ENCODE data around the gene FLVCR2. TPM values are rescaled to one million over a fixed set of nuclear protein-coding genes. Genes with fewer than 3 reads are reported as not detected.

Gene FLVCR2
- total RNA-seq, 1 experiment from 2014 or later, result 13.4 TPM

- ChIA-PET POLR2A (interaction anchor here (0.6 kb wide), 1 partner anchor 350 kb away, joined by 3 read pairs; no protein-coding TSS in a partner anchor), CTCF (interaction anchor here (1.7 kb wide), 1 partner anchor 32 kb away, joined by 8 read pairs; no protein-coding TSS in a partner anchor)
- Histone ChIP-seq H3K27me3 (replicated peaks; ENCODE audit: control insufficient read depth, insufficient read depth, low read length) (no peaks in the 10 kb centered on the region), H3K4me3 (ENCODE audit: low read depth, low read length) (no peak overlapping the region), H3K9me3 (no peaks in the 10 kb centered on the region), H3K4me1 (peaks cover 45% of the 10 kb centered on the region), H3K36me3 (ENCODE audit: control insufficient read depth, insufficient read depth, low read length) (no peaks in the 10 kb centered on the region)
- peaks cover 41% of the 10 kb centered on the region for H3K9me3 Mint-ChIP-seq (ENCODE audit: unreplicated experiment)
- BruUV-seq (replicated peaks), result no TSS peak
- H3K27ac Mint-ChIP-seq (ENCODE audit: unreplicated experiment), result peak overlapping the region; percentile 90
- peak overlapping the region; percentile 62 for H3K4me3 Mint-ChIP-seq (ENCODE audit: unreplicated experiment)
- no peak for DNase-seq
- intact Hi-C loops (cut with micrococcal nuclease; ENCODE audit: unreplicated experiment), result loop anchor here (1.0 kb wide), 1 partner anchor 33 kb away; no protein-coding TSS in a partner anchor
- peaks cover 41% of the 10 kb centered on the region for H3K4me1 Mint-ChIP-seq (ENCODE audit: low read depth, unreplicated experiment)
- H3K27me3 Mint-ChIP-seq (ENCODE audit: insufficient read depth, unreplicated experiment), result no peaks in the 10 kb centered on the region
- peaks cover 6% of the 10 kb centered on the region for H3K36me3 Mint-ChIP-seq (ENCODE audit: insufficient read depth, unreplicated experiment)
- no peak for TF ChIP-seq CTCF (IDR thresholded peaks at IDR 0.05; ENCODE audit: insufficient read depth in 1 of 2, low read depth in 1 of 2, low read length in 1 of 2, severe bottlenecking in 1 of 2, unreplicated experiment in 1 of 2)
These were observed 24.6 kb upstream of the FLVCR2 start for GRCh38 chr14:75553761-75554364.

GRCh38 chr14:75554482-75554881 lies 23.9 kb upstream of the FLVCR2 start:
- Histone ChIP-seq H3K27me3 (replicated peaks; ENCODE audit: control insufficient read depth, insufficient read depth, low read length) (no peaks in the 10 kb centered on the region), H3K4me3 (ENCODE audit: low read depth, low read length) (no peak overlapping the region), H3K4me1 (peaks cover 45% of the 10 kb centered on the region), H3K9me3 (no peaks in the 10 kb centered on the region), H3K36me3 (ENCODE audit: control insufficient read depth, insufficient read depth, low read length) (no peaks in the 10 kb centered on the region)
- peak overlapping the region; percentile 90 for H3K27ac Mint-ChIP-seq (ENCODE audit: unreplicated experiment)
- H3K9me3 Mint-ChIP-seq (ENCODE audit: unreplicated experiment), result peaks cover 40% of the 10 kb centered on the region
- no peak for TF ChIP-seq CTCF (IDR thresholded peaks at IDR 0.05; ENCODE audit: insufficient read depth in 1 of 2, low read depth in 1 of 2, low read length in 1 of 2, severe bottlenecking in 1 of 2, unreplicated experiment in 1 of 2)
- intact Hi-C loops (cut with micrococcal nuclease; ENCODE audit: unreplicated experiment), result loop anchor here (1.0 kb wide), 1 partner anchor 33 kb away; no protein-coding TSS in a partner anchor
- H3K27me3 Mint-ChIP-seq (ENCODE audit: insufficient read depth, unreplicated experiment), result no peaks in the 10 kb centered on the region
- peak; percentile 72 to 80 for DNase-seq
- H3K36me3 Mint-ChIP-seq (ENCODE audit: insufficient read depth, unreplicated experiment), result peaks cover 6% of the 10 kb centered on the region
- BruUV-seq (replicated peaks), result no TSS peak
- ChIA-PET POLR2A (interaction anchor here (0.6 kb wide), 1 partner anchor 351 kb away, joined by 3 read pairs; no protein-coding TSS in a partner anchor), CTCF (interaction anchor here (1.7 kb wide), 1 partner anchor 33 kb away, joined by 8 read pairs; no protein-coding TSS in a partner anchor)
- peaks cover 42% of the 10 kb centered on the region for H3K4me1 Mint-ChIP-seq (ENCODE audit: low read depth, unreplicated experiment)
- H3K4me3 Mint-ChIP-seq (ENCODE audit: unreplicated experiment), result peak overlapping the region; percentile 62

GRCh38 chr14:75558440-75558839 lies 20.0 kb upstream of the FLVCR2 start:
- POLR2A ChIA-PET, result no interaction called here
- intact Hi-C loops (cut with micrococcal nuclease; ENCODE audit: unreplicated experiment), result no loop called here

More at GRCh38 chr14:75558440-75558839, 20.0 kb upstream of the FLVCR2 start:
- peaks cover 31% of the 10 kb centered on the region for H3K9me3 Mint-ChIP-seq (ENCODE audit: unreplicated experiment)
- peaks cover 53% of the 10 kb centered on the region for H3K4me1 Mint-ChIP-seq (ENCODE audit: low read depth, unreplicated experiment)
- DNase-seq, result no peak
- peaks cover 6% of the 10 kb centered on the region for H3K36me3 Mint-ChIP-seq (ENCODE audit: insufficient read depth, unreplicated experiment)
- no peak overlapping the region for H3K4me3 Mint-ChIP-seq (ENCODE audit: unreplicated experiment)
- H3K27me3 Mint-ChIP-seq (ENCODE audit: insufficient read depth, unreplicated experiment), result no peaks in the 10 kb centered on the region
- Histone ChIP-seq H3K27me3 (replicated peaks; ENCODE audit: control insufficient read depth, insufficient read depth, low read length) (no peaks in the 10 kb centered on the region), H3K4me1 (peaks cover 41% of the 10 kb centered on the region), H3K9me3 (no peaks in the 10 kb centered on the region), H3K36me3 (ENCODE audit: control insufficient read depth, insufficient read depth, low read length) (no peaks in the 10 kb centered on the region), H3K4me3 (ENCODE audit: low read depth, low read length) (no peak overlapping the region)
- no peak for TF ChIP-seq CTCF (IDR thresholded peaks at IDR 0.05; ENCODE audit: insufficient read depth in 1 of 2, low read depth in 1 of 2, low read length in 1 of 2, severe bottlenecking in 1 of 2, unreplicated experiment in 1 of 2)
- BruUV-seq (replicated peaks), result no TSS peak
- CTCF ChIA-PET, result no interaction called here
- no peak overlapping the region for H3K27ac Mint-ChIP-seq (ENCODE audit: unreplicated experiment)
